ENCODE data around the gene FYTTD1.

GRCh38 chr3:197736491-197737318, 13.0 kb upstream of the FYTTD1 start, which contains the start of gene RUBCN:
- TF ChIP-seq SP1 (IDR thresholded peaks at IDR 0.05) (no peak), FOXM1 (IDR thresholded peaks at IDR 0.05; ENCODE audit: borderline replicate concordance) (no peak), ELF4 (IDR thresholded peaks at IDR 0.05) (peak; percentile 32; the same call in 1 of the 2 replicates), BHLHE40 (IDR thresholded peaks at IDR 0.05; ENCODE audit: borderline replicate concordance) (no peak), LEF1 (IDR thresholded peaks at IDR 0.05; ENCODE audit: borderline replicate concordance) (no peak), ARNT (IDR thresholded peaks at IDR 0.05) (no peak), FOXA1 (IDR thresholded peaks at IDR 0.05) (no peak), NFRKB (IDR thresholded peaks at IDR 0.05) (no peak)
- TF ChIP-seq, protein P1, sequence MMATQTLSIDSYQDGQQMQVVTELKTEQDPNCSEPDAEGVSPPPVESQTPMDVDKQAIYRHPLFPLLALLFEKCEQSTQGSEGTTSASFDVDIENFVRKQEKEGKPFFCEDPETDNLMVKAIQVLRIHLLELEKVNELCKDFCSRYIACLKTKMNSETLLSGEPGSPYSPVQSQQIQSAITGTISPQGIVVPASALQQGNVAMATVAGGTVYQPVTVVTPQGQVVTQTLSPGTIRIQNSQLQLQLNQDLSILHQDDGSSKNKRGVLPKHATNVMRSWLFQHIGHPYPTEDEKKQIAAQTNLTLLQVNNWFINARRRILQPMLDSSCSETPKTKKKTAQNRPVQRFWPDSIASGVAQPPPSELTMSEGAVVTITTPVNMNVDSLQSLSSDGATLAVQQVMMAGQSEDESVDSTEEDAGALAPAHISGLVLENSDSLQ (IDR thresholded peaks at IDR 0.05): no peak
